Mammary epithelial cell (primary cell): ENCODE results near the gene MPP1.

Experiments used
- EZH2 ChIP-seq: IDR thresholded peaks from 2 replicates; pipeline ENCODE4 v1.6.1; 2012; ENCODE audit warnings: low read length, inconsistent platforms, borderline replicate concordance
- TF ChIP-seq, protein P1 (sequence below), 2 donors: IDR thresholded peaks in 1 of 2; conservative IDR thresholded peaks in 1 of 2; 2 replicates each; pipeline ENCODE4 v1.5.1; 2011 to 2012; ENCODE audit warnings: inconsistent platforms in 2 of 2, low read length in 2 of 2, mild to moderate bottlenecking in 2 of 2, control low read depth in 1 of 2, low read depth in 1 of 2; ENCODE audit not compliant: insufficient read depth in 1 of 2; ENCODE audit errors: extremely low read depth in 1 of 2

- TF ChIP-seq, protein P1, sequence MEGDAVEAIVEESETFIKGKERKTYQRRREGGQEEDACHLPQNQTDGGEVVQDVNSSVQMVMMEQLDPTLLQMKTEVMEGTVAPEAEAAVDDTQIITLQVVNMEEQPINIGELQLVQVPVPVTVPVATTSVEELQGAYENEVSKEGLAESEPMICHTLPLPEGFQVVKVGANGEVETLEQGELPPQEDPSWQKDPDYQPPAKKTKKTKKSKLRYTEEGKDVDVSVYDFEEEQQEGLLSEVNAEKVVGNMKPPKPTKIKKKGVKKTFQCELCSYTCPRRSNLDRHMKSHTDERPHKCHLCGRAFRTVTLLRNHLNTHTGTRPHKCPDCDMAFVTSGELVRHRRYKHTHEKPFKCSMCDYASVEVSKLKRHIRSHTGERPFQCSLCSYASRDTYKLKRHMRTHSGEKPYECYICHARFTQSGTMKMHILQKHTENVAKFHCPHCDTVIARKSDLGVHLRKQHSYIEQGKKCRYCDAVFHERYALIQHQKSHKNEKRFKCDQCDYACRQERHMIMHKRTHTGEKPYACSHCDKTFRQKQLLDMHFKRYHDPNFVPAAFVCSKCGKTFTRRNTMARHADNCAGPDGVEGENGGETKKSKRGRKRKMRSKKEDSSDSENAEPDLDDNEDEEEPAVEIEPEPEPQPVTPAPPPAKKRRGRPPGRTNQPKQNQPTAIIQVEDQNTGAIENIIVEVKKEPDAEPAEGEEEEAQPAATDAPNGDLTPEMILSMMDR (conservative IDR thresholded peaks at IDR 0.05 in 1 of 2, IDR thresholded peaks at IDR 0.05 in 1 of 2; ENCODE audit: extremely low read depth in 1 of 2, insufficient read depth in 1 of 2, low read depth in 1 of 2, low read length in 2 of 2) = no peak
- TF ChIP-seq EZH2 = no peak
These were observed 7.2 kb upstream of the MPP1 start for GRCh38 chrX:154812341-154813101.
